Endometrium (tissue), 2 donors: Measurements from ENCODE around the gene LIF.
"Not testable (repeated sequence)": the region's sequence is repeated elsewhere in the genome, so short reads cannot be mapped to it uniquely, and the experiment has no call there.

Experiments used
- FAIRE-seq: peaks from 2 replicates; lab custom pipeline; 2012; peaks lifted over from hg19 to GRCh38; lab: Jason Lieb, UNC
- donor health status: control.
- donor health status: control.

The LIF gene

GRCh38 chr22:30224161-30224857 is 22.2 kb downstream of the LIF start:
- no peak for FAIRE-seq

GRCh38 chr22:30223303-30223702 is 23.3 kb downstream of the LIF start:
- no peak for FAIRE-seq

- FAIRE-seq, result no peak
These were observed 24.2 kb downstream of the LIF start for GRCh38 chr22:30222321-30222720.

GRCh38 chr22:30221121-30221992 is 25.2 kb downstream of the LIF start:
- no peak for FAIRE-seq

GRCh38 chr22:30220338-30221012 is 26.1 kb downstream of the LIF start:
- no peak for FAIRE-seq

GRCh38 chr22:30219668-30220278 is 26.8 kb downstream of the LIF start:
- no peak for FAIRE-seq

GRCh38 chr22:30219049-30219654 is 27.4 kb downstream of the LIF start:
- no peak for FAIRE-seq

GRCh38 chr22:30217698-30218560 is 28.6 kb downstream of the LIF start:
- no peak for FAIRE-seq

- no peak for FAIRE-seq
These were observed 29.8 kb downstream of the LIF start for GRCh38 chr22:30216710-30217109.

GRCh38 chr22:30216272-30216671 is 30.3 kb downstream of the LIF start:
- FAIRE-seq, result not testable (repeated sequence)

GRCh38 chr22:30214703-30215407 is 31.7 kb downstream of the LIF start:
- FAIRE-seq, result no peak

GRCh38 chr22:30212996-30213441 is 33.5 kb downstream of the LIF start:
- no peak for FAIRE-seq

- peak; percentile 55 for FAIRE-seq
These were observed 34.1 kb downstream of the LIF start for GRCh38 chr22:30212363-30212995.

GRCh38 chr22:30211124-30211820 is 35.3 kb downstream of the LIF start:
- FAIRE-seq, result no peak

GRCh38 chr22:30210235-30210909 is 36.2 kb downstream of the LIF start:
- FAIRE-seq, result no peak

- no peak for FAIRE-seq
These were observed 36.9 kb downstream of the LIF start for GRCh38 chr22:30209642-30210041.

- FAIRE-seq, result no peak
These were observed 37.6 kb downstream of the LIF start for GRCh38 chr22:30208631-30209603.
